Hippocampal formation (tissue), 2 donors: ENCODE data around the gene HEPHL1.

Source experiments
- DNase-seq, 2 donors: peaks; one replicate each; lab custom pipeline; 2025; lab: John Stamatoyannopoulos, UW

Gene HEPHL1

DNA sequence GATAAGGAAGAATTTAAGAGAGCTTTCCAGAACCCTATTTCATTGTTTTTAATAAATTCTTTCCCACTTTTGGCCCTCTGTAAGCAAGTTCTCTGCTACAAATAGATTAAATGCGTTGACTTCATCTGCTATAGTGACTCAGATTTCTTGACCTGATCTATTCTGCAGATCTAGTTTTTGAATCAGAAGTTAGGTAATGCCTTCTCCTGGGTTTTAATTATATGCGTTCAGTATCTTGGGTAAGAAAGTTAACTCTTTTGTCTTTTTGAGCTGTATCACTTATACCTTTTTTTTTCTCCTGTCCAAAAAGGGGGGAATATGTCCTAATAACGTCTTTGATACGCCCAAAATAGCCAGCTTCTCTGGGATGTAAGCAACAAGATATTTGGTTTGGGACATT lies 2.4 kb upstream of the HEPHL1 start:
- DNase-seq: no peak

DNA sequence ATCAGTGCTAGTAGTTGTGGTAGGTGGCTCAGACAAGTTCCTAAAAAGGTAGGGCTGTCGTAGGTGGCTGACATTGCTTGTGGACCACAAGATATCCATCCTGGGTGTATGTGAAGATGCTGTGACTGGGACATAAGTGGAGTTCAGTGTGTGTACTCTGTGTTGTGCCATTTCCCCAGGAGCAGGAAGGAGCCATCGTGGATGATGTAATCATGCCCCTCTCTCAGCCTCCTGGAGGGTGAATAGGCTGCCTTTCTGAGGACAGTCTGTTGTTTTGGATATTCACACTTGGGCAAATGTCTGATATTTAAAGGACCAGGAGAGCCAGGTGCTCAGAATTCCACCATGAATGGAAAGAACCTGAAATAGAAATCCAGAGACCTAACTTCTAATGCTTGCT lies 2.7 kb downstream of the HEPHL1 start:
- no peak for DNase-seq

DNA sequence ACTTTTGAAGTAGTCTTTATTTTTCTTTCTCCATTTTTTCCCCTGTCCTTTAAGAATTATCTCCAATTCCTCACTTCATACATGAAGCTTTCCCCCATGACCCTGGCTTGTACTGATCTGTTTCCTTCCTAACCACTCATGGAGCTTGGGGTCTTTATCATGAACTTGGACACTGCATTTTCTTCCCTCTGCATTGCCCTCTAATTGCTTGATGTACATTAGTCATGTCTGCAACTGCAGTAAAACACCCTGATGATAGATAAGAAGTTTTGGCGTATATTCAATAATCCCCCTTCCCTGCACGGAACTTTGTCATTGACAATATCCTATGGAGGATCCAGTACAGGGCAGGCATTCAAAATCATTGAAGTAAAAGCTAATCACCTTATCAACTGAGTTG lies 3.4 kb downstream of the HEPHL1 start:
- no peak for DNase-seq

DNA sequence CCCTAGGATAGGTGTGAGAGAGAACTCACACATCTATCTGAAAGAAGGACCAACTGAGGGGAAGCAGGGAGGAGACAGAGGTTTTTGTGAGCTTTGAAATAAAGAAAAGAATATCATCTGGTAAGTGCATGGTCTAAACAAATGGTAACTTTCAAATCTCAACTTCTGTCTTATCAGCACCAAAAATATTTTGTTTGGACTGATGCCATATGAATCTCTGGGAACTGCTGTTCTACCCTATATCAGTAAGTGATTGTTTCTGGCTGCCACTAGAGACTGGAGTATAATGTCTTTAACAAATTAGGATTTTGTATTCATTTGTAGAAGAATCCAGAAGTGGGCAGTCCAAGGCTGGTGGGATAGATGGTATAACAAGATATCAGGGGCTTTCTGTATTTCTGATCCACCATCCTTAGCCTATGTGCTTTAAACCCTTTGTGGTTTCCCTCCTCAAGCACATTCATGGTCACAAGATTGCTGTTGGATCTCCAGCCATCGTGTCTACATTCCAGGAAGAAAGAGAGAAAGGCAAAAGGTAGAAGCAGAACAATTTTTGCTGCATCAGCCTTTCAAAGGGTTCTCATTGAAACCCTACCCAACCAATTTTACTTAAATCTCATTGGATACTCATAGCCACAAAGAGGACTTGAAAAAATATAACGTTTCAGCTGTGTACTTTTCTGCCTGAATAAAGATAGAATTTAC lies 4.7 kb downstream of the HEPHL1 start:
- DNase-seq: no peak

DNA sequence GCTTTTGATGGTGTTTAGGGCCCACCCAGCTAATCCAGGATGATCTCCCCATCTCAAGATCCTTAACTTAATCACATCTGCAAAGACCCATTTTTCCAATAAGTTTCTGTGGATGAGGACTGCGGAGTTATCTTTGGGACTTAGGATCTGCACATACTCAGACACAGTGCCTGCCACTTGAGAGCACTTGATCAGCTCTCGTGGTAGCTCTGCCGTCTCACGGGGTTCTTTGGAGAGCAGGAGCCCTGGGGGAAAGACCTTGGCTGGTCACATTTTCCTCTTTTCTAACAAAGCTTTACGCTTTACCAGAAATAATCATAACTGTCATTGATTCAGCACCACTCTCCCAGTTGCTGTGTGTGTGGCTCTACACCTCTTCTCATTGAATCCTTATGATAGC lies 6.1 kb downstream of the HEPHL1 start:
- no peak for DNase-seq

DNA sequence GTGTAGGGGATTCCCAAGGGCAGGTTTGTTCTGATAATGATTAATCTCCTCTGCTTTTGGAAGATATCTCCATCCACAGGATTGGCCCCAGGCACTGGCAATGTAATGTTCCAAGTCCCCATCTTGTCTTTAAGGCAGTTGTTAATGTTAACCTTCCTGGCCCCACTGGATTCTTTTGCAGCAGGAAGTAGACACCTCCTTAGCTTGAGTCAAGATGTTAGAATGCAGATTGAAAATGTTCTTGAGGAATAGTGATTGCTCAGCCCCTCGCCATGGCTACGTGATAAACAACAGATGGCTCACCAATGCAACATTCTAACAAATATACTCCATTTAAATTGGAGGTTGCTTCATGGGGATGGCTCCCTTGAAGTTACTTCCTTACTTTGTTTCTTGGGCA lies 7.3 kb downstream of the HEPHL1 start:
- DNase-seq: no peak

DNA sequence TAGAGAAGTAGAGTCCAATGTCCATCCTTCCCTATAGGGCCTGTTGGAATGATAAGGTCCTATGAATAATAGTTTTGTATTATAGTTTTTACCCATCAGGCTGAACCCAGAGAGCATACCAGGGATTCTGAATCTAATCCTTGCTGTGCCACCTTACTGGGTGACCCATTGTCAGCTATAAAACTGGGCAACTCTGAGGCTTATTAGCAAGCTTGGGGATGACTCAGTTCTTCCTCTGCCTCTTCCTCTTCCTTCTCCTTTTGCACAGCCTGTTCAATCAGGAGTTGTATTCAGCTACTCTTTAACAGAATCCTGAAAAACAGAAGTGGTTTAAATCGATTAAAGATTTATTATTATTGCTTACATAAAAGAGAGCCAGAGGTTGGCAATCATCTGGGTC lies 8.9 kb downstream of the HEPHL1 start:
- no peak for DNase-seq

DNA sequence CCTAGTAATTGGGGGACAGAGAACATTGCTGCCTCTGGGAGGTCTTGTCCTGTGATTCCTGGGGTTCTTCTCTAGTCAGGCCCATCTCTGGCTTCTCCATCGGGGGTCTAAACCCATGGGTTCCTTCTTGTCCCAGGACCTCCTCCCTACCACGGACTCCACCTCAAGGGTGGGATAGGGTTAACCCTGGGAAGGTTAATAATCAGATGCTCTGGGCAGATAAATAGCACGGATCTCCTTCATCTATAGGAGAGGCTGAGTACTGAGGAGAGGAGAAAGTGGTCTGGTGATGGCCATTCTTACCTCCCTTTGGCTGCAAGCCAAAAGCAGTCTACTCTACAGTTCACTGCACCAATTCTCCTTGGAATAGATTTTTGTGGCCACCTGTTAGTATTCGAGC lies 10.5 kb downstream of the HEPHL1 start:
- no peak for DNase-seq

DNA sequence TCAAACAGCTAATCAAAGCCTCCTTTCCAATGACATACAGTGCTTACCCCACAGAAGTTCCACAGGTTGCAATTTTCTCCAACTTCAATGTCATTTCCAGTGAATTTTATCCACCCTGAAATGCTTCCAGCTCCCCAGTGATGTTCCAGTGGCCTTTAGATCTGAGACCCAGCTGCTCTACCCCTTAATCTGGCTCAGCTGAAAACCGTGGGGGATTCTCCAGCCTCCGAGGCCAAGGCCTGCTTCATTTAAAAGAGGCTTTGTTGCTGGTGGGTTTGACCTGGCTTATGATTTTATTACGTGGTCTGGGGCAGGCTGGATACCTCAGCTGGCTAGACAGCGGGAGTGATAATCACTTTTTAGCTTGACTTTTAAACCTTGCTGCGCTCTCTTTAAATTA lies 10.9 kb downstream of the HEPHL1 start:
- no peak for DNase-seq

DNA sequence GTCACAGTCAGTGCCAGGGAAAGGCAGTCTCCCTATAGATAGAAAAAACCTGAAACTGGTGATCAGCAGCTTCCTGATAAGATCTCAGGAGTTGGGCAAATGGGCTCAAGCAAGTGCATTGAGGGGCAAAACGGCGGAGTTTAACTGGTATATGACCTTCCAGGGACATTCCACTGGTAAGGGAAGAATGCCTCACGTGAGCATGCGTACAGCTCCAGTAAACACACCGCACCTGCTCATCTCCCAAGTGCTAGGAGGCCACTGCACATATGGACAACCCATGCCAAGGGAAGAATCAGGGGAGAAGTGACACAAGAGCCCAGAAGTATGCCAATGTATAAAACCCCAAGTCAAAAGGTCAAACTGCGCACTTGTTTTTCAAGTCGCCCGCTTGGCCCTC lies 11.6 kb downstream of the HEPHL1 start:
- no peak for DNase-seq

DNA sequence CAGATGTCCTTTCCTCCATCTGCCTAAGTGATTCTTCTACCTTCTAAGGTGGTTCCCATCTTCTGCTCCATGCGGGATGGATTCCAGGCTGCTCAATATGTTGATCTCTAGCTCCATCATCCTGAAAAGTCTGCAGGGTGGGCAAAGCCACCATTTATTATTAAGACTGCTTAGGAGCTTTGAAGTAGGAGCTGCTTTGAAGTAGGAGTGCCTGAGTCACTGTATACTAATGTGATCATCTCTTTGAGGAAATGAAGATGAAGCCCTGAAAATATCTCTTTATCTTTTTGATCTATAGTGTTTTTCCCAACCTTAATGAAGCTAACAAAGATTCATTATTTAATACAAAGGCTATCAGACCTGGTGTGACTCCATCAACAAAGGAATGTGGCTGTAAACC lies 13.1 kb downstream of the HEPHL1 start:
- DNase-seq: no peak

DNA sequence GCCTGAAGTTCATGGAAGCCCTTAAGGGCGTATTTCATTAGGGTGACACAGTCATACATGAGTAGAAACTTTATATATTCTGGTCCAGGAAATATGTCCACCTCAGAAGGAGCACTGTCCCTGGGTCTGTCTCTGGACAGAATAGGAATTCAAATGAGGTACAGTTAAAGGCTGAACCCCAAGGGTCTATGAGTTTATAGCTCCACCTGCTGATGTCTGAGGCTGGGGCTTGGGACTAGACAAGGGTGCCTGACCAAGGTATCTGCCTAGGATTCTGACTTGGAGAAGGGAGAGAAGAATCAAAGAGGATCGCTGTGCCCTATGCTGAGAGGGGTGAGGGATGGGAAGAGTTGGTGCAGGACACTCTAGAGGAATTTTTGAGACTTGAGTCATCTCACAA lies 14.9 kb downstream of the HEPHL1 start:
- DNase-seq: no peak

DNA sequence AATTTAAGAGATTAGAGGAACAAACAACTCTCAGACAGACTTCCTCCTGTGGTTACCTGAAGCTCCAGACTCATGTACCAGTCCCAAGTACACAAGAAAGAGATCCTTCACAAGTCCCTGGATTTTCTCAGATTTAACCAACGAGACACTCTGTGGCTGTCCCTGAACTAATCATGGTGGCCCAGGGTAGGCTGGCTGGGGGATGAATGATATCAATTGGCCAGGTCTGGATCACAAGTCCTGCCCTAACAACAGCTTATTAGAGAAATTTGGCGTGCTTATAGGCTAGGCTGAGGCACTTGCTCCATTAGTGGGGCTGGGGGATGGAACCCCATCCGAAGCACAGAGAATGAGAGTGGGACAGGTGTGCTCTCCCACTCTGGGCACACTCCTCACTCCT lies 22.1 kb downstream of the HEPHL1 start:
- no peak for DNase-seq

DNA sequence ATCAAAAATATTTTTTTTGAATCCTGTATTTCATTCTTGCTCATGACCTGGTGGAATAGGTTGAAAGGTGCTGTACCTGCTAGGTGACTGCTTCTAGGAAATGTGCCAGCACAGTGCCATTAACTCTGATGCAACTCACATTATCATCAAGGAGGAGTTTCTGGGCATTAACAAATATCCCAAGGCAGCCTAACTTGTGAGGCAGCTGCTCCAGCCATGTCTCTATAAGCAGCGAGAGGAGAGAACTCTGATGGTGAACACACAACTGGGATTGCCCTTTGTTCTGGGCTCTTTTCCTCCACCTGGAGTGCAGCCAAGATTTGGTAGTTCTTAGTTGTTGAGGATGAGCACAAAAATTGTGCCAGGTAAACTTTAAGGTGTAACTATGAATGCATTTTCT lies 25.6 kb downstream of the HEPHL1 start:
- DNase-seq: no peak

DNA sequence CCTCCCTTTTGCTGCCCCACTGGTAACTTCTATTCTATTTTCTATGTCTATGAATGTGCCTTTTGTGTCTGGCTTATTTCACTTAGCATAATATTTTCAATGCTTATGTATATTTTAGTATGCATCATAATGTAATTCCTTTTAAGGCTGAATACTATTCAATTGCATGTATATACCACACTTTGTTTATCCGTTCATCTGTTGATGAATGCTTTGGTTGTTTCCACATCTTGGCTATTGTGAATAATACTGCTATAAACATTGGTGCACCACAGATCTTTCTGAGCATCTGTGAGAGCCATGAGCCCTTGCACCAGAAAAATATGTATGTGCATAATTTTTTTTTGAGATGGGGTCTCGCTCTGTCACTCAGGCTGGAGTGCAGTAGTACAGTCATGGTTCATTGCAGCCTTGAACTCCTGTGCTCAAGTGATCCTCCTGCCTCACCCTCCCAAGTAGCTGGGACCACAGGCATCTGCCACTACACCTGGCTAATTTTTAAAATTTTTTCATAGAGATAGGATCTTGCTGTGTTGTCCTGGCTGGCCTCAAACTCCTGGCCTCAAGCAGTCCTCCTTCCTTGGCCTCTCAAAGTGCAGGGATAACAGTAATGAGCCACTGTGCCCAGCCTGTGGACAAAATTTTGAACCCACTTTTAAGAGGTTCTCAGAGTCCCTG lies 27.0 kb downstream of the HEPHL1 start:
- DNase-seq: no peak

DNA sequence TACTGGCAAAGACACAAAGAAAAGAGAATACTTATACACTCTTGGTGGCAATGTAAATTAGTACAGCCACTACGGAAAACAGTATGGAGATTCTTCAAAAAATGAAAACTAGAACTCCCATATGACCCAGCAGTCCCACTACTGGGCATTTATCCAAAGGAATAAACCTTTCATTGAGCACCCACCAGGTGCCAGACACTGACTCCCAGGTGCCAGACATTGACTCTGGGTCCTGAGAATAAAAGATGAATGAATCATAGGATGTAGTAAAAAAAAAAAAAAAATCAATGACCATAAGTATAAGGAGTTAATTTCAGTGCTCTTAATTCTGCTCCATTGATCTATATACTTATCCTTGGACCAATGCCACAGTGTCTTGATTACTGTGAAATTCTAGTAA lies 28.2 kb downstream of the HEPHL1 start:
- no peak for DNase-seq

DNA sequence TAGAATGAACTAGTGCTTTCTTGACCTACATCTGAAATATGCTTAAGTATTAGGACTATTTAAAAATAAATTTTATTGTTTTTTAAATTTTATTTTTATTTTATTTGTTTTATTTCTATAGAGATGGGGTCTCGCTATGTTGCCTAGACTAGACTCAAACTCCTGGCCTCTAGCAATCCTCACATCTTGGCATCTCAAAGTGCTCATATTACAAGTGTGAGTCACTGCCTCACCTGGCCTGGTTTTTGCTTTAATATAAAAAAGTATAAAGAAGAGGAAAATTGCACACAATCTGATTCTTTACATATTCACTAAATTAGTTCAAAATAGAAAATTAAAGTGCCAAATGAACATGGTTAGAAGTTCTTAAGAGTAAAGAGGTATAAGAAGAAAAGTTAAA lies 37.5 kb downstream of the HEPHL1 start:
- DNase-seq: no peak

DNA sequence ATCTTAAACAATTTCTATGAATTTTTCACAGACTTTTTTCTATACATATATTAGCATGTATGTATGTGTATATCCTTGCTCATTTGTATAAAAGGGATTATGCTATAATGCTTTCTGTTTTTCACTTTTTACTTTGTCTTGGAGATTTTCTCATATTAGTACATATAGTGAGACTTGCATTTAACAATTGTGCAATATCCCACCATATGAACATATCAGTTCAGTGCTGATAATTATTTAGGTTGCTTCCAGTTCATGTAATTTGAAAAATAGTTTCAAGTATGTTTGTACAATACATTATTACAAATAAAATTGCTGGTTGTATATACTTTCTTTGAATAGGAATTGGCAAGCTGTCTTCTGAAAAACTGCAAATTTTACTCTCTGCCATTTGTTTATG lies 37.9 kb downstream of the HEPHL1 start:
- DNase-seq: no peak

DNA sequence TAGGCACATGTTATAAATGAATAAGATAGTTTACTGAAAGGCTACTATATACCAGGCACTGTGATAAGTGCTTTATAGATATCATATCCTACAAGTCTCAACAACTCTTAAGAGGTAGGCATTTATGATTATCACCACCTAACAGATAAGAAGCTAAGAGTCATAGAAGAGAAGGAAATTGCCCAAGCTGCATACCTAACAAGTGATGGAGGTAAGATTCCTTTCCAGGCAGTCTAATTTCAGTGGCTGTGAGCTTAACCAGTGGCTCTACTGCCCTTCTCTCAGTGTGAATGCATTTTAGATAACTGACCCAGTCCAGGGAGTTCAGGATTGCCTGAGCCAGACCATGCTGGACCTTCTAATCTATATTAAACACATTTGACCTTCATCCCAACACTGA lies 39.2 kb downstream of the HEPHL1 start:
- DNase-seq: no peak

DNA sequence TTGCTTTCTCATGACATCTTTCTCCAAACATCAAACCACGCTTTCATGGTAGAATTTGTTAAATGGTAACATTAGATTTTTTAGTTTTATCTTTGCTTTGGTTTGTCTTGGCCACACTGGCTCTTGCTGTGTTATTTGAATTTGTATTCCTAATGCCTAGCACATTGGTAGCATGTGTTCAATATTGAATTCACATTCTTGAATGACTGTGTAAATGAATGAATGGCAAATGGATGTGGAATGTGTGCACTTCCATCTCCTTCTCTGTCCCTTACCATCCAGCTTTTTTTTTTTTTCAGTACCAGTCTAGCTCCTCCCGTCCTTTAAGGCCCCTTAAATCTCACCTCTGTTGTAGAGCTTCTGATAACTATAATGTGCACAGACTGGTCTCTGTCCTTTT lies 41.2 kb downstream of the HEPHL1 start:
- DNase-seq: no peak

DNA sequence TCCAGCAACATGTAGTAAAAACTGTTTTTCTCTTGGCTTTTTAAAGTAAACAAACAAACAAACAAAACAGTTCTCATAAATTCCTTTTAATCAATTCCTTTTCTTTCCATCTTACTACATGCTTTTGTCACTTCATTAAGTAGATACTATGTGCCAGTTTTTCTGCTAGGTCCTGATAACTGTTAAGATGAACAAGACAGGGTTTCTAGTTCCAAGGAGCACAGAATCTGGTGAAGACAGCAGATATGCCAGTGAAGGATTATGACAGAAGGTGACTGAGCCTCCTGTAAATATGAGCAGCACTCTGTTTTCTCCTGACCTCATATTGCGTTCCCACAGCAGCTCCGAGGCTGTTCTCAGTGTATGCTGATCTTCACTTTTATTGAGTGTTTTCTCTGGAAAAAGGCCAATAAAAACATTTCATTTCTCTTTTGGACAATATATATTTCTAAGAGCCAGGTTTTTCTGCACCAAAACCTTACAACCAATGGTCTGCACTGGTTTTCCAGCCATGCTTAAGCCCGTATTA lies 45.8 kb downstream of the HEPHL1 start:
- no peak for DNase-seq

DNA sequence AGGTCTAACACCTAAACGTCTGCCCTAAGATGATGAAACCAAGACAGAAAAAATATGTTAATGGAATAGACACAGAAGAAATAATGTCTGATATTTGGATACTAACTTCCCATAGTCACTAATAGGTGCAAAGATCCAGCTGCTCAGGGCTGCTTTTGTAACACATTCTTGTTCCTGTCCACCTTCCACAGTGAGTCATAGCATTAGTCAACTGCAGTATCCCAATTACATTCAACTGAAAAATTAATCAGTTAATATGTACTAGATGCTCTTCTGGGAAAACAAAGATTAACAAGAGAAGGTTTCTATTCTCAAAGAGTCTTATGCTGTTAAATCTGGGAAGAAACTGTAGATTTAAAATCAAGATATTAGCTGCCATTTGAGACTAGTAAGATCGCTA lies 47.6 kb downstream of the HEPHL1 start:
- no peak for DNase-seq

DNA sequence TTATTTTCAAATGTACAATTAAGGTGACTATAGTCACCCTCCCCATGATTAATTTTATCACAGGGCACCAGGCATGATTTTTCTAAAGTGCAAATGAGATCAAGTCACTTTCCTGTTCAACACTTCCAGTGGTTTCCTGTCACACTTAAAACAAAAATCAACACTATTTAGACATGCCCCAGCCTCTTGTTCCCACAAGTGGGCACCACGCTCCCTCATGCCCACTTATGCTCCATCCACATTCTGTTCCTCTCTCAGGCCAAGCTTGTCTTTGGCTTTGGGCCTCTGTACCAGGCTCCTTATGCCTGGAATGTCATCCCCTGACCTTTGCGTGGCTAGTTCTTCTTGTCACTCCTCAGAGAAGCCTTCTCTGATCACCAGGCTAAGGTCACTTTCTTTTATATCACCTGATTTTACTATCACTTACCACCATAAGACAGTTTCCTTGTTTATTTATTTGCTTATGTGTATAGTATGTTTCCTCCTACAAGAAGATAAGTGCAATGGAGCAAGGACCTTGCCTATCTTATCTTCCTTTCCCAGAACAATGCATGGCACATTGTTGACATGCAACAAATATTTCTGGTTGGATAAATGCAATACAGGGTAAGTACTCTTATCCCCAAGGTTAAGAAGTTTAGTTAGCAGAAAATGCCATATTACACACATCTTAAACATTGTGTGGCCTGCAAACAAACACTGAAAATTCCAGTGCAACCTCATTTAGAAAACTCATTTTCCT lies 56.6 kb downstream of the HEPHL1 start:
- no peak for DNase-seq
